ENCODE data around the gene GLIS2.

The GLIS2 gene

GRCh38 chr16:4370151-4370550 lies 54.3 kb downstream of the GLIS2 start:
- no peak for DNase-seq (ENCODE audit: low read depth, low spot score)

GRCh38 chr16:4370570-4371356 lies 54.9 kb downstream of the GLIS2 start:
- no peak for DNase-seq (ENCODE audit: low read depth, low spot score)

- DNase-seq (ENCODE audit: low read depth, low spot score) = peak; percentile 32
Measured at GRCh38 chr16:4371357-4372000, 55.6 kb downstream of the GLIS2 start, which contains the start of gene VASN. TSS of gene VASN (plus strand) at chr16:4371848. CDS start at chr16:4380878, 9,030 bp downstream.

- no peak for DNase-seq (ENCODE audit: low read depth, low spot score)
Measured at GRCh38 chr16:4372001-4372577, 56.2 kb downstream of the GLIS2 start.

GRCh38 chr16:4372578-4373355 lies 56.9 kb downstream of the GLIS2 start:
- DNase-seq (ENCODE audit: low read depth, low spot score) = no peak

- no peak for DNase-seq (ENCODE audit: low read depth, low spot score)
Measured at GRCh38 chr16:4373356-4373908, 57.6 kb downstream of the GLIS2 start.

GRCh38 chr16:4373909-4374742 lies 58.3 kb downstream of the GLIS2 start:
- no peak for DNase-seq (ENCODE audit: low read depth, low spot score)

- no peak for DNase-seq (ENCODE audit: low read depth, low spot score)
Measured at GRCh38 chr16:4375717-4376116, 59.9 kb downstream of the GLIS2 start.

- DNase-seq (ENCODE audit: low read depth, low spot score) = no peak
Measured at GRCh38 chr16:4376126-4376892, 60.4 kb downstream of the GLIS2 start.

GRCh38 chr16:4376893-4377572 lies 61.2 kb downstream of the GLIS2 start:
- no peak for DNase-seq (ENCODE audit: low read depth, low spot score)

- no peak for DNase-seq (ENCODE audit: low read depth, low spot score)
Measured at GRCh38 chr16:4377573-4378154, 61.8 kb downstream of the GLIS2 start.

- DNase-seq (ENCODE audit: low read depth, low spot score) = no peak
Measured at GRCh38 chr16:4378161-4378666, 62.3 kb downstream of the GLIS2 start.

GRCh38 chr16:4378999-4379690 lies 63.3 kb downstream of the GLIS2 start:
- DNase-seq (ENCODE audit: low read depth, low spot score) = no peak

- no peak for DNase-seq (ENCODE audit: low read depth, low spot score)
Measured at GRCh38 chr16:4380119-4381063, 64.5 kb downstream of the GLIS2 start.

GRCh38 chr16:4381072-4381934 lies 65.4 kb downstream of the GLIS2 start:
- no peak for DNase-seq (ENCODE audit: low read depth, low spot score)
